Measurements from ENCODE around the gene DTL. TPM values are rescaled to one million over a fixed set of nuclear protein-coding genes. Genes with fewer than 3 reads are reported as not detected.
A peak's percentile ranks its signal among the peaks of the same experiment; 100 is the strongest.

Gene DTL
- polyA plus RNA-seq, 2 of the 4 experiments (the other 2 are of a cell fraction), result 22.0 to 30.2 TPM

- TF ChIP-seq CBX8 (IDR thresholded peaks at IDR 0.05), result no peak
- no peak for TF ChIP-seq HOXB13 (CRISPR knock-in tag; IDR thresholded peaks at IDR 0.05; ENCODE audit: low read depth)
- TF ChIP-seq RAD21 (conservative IDR thresholded peaks at IDR 0.05 in 1 of 2, IDR thresholded peaks at IDR 0.05 in 1 of 2), result no peak
- no peak for TF ChIP-seq CHD2 (IDR thresholded peaks at IDR 0.05; ENCODE audit: low read length, partially characterized antibody)
- no peak for TF ChIP-seq HOXB5 (CRISPR knock-in tag; IDR thresholded peaks at IDR 0.05)
- no peak for TF ChIP-seq MYC (IDR thresholded peaks at IDR 0.05; ENCODE audit: borderline replicate concordance, low read length)
- no peak for TF ChIP-seq JUNB (IDR thresholded peaks at IDR 0.05)
- TF ChIP-seq JUN (IDR thresholded peaks at IDR 0.05), result no peak
- TF ChIP-seq HOXA7 (CRISPR knock-in tag; IDR thresholded peaks at IDR 0.05), result no peak
- TF ChIP-seq CEBPB (IDR thresholded peaks at IDR 0.05), result no peak
- TF ChIP-seq MAX (IDR thresholded peaks at IDR 0.05), result no peak
- no peak for TF ChIP-seq MAFK (IDR thresholded peaks at IDR 0.05; ENCODE audit: partially characterized antibody)
- TF ChIP-seq ZFP36 (IDR thresholded peaks at IDR 0.05; ENCODE audit: borderline replicate concordance, partially characterized antibody), result no peak
- TF ChIP-seq HES2 (IDR thresholded peaks at IDR 0.05), result no peak
- TF ChIP-seq FOSB (CRISPR knock-in tag; IDR thresholded peaks at IDR 0.05), result no peak
- 88% methylated on average over 6 of the region's 6 CpGs for WGBS (ENCODE audit: missing lambda C conversion rate)
- Histone ChIP-seq H3K9me3 (no peaks in the 10 kb centered on the region), H3K4me1 (no peaks in the 10 kb centered on the region), H3K27ac (no peak overlapping the region), H3K4me2 (no peak overlapping the region), H3K4me3 (no peak overlapping the region)
- POLR2A ChIA-PET, result no interaction called here
- DNase-seq (ENCODE audit: low read depth in 1 of 2, low spot score in 1 of 2) (no peak), ATAC-seq (no peak), FAIRE-seq (peak; percentile 18)
- CTCF ChIA-PET, result interaction anchor here (1.0 to 1.5 kb wide), 3 partner anchors 9 to 573 kb away, joined by 3 to 5 read pairs (median 4); no protein-coding TSS in a partner anchor
These were observed 56.0 kb downstream of the DTL start for GRCh38 chr1:212091438-212092121.

- Histone ChIP-seq H3K4me1 (no peaks in the 10 kb centered on the region), H3K9me3 (no peaks in the 10 kb centered on the region), H3K4me2 (no peak overlapping the region), H3K4me3 (no peak overlapping the region), H3K27ac (no peak overlapping the region)
- POLR2A ChIA-PET, result no interaction called here
- no peak for DNase-seq (ENCODE audit: low read depth in 1 of 2, low spot score in 1 of 2)
- TF ChIP-seq REST (IDR thresholded peaks at IDR 0.05) (no peak), CEBPB (IDR thresholded peaks at IDR 0.05) (no peak), TFCP2L1 (CRISPR knock-in tag; IDR thresholded peaks at IDR 0.05) (no peak), RNF2 (IDR thresholded peaks at IDR 0.05; ENCODE audit: borderline replicate concordance, low read depth) (no peak), HOXB13 (CRISPR knock-in tag; IDR thresholded peaks at IDR 0.05; ENCODE audit: low read depth) (no peak), HOXB5 (CRISPR knock-in tag; IDR thresholded peaks at IDR 0.05) (no peak), HDAC2 (IDR thresholded peaks at IDR 0.05) (no peak), BHLHE40 (IDR thresholded peaks at IDR 0.05; ENCODE audit: low read depth, low read length) (no peak)
- TF ChIP-seq, protein P1, sequence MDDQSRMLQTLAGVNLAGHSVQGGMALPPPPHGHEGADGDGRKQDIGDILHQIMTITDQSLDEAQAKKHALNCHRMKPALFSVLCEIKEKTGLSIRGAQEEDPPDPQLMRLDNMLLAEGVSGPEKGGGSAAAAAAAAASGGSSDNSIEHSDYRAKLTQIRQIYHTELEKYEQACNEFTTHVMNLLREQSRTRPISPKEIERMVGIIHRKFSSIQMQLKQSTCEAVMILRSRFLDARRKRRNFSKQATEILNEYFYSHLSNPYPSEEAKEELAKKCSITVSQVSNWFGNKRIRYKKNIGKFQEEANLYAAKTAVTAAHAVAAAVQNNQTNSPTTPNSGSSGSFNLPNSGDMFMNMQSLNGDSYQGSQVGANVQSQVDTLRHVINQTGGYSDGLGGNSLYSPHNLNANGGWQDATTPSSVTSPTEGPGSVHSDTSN (IDR thresholded peaks at IDR 0.05), result no peak
- no peak for FAIRE-seq
- ATAC-seq, result no peak
- CTCF ChIA-PET, result interaction anchor here (1.1 to 3.1 kb wide), 3 partner anchors 10 to 35 kb away, joined by 4 to 7 read pairs (median 6); no protein-coding TSS in a partner anchor
- 88% methylated on average over 2 of the region's 2 CpGs for WGBS (ENCODE audit: missing lambda C conversion rate)
These were observed 61.8 kb downstream of the DTL start for GRCh38 chr1:212097360-212097759.
